WTC11 (cell line): ENCODE measurements around the gene ELOB.

ENCODE experiments used
- CTCF ChIP-seq: fragments of 200-600 bp; IDR thresholded peaks from 2 replicates; pipeline ENCODE4 v1.8.0; 2022; ENCODE audit warnings: antibody characterized with exemption
- E2F1 ChIP-seq: sonication (generic); formaldehyde crosslinking; IDR thresholded peaks from 2 replicates; pipeline ENCODE4 v1.8.0; 2022; ENCODE audit warnings: mild to moderate bottlenecking, missing genetic modification reagents
- MXD4 ChIP-seq: fragments of 250-450 bp; sonication (Bioruptor Pico); IDR thresholded peaks from 2 replicates; pipeline ENCODE4 v1.8.0; 2021; ENCODE audit warnings: mild to moderate bottlenecking, moderate library complexity, borderline replicate concordance
- RORB ChIP-seq: fragments of 250-450 bp; sonication (Bioruptor Pico); IDR thresholded peaks from 2 replicates; pipeline ENCODE4 v1.9.0; 2021; ENCODE audit warnings: mild to moderate bottlenecking
- ZBTB43 ChIP-seq: sonication (generic); formaldehyde crosslinking; IDR thresholded peaks from 2 replicates; pipeline ENCODE4 v1.8.1; 2023; ENCODE audit warnings: mild to moderate bottlenecking, missing genetic modification reagents
- ZNF138 ChIP-seq: sonication (generic); formaldehyde crosslinking; conservative IDR thresholded peaks from 2 replicates; pipeline ENCODE4 v1.8.1; 2022; ENCODE audit warnings: mild to moderate bottlenecking, moderate library complexity, missing genetic modification reagents

DNA sequence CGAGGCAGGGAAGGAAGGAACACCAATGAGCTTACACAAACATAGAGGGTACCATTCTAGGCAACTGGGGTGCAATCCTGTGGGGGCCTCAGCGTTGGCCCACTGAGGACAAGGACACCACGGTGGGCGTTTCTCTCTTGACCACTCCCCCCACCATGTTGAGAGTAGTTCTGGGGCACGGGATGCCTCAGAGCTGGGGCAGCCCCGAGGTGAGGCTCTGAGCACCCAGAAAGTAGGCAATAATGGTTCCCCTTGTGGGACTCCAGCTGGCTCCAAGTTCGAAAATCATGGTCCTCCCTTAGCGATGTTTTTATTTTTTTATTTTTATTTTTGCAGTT, 45.0 kb upstream of the ELOB start:
- no peak for TF ChIP-seq CTCF
- TF ChIP-seq RORB (CRISPR knock-in tag): no peak
- no peak for TF ChIP-seq ZBTB43
- no peak for TF ChIP-seq MXD4 (CRISPR knock-in tag)
- no peak for TF ChIP-seq E2F1 (CRISPR knock-in tag)
- TF ChIP-seq ZNF138: no peak
